ENCODE data around the gene DDR1. TPM values are rescaled to one million over a fixed set of nuclear protein-coding genes. Genes with fewer than 3 reads are reported as not detected.

DDR1 gene
- total RNA-seq, 2 donors from 2014 or later = 22.1 to 23.8 TPM

DNA sequence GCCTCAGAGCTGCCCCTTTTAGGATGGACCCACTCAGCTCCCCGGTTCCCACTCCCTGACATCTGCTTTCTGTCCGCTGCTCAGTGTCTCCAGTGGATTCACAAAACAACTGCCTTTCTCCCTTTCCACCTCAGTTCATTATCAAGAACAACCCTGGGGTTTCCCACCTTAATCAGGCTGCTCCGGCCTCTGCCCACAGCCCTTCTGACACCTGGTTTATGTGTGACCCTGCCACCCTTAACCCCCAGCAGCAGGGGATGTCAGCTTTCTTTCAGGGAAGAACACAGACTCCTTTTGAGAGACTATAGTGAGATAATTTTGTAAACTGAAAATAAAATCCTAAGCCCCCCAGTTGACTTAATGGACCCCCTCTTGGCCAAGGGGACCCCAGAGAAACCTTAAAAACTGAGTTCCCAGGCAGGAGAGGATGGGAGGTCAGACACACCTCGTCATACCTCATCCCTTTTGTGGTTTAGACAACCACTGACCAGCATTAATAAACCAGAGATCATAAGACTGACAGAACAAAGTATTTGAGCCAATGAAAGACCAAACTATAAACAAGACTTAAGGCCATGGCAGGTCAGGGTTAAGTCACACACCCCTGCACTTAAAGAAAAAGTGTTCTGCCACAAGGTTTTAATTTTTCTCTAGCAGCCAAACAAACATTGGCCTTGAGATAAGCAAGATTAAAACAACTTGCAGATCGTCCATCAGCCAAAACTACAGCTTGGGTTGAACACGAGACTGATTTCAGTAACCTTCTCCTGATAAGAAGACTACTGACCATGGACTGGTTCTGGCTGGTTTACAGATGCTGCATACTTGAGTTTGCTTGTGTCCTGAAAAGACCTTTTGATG, 42.4 kb upstream of the DDR1 start:
- no peak overlapping the region for H3K4me3 ChIP-seq
- no peaks in the 10 kb centered on the region for H3K36me3 ChIP-seq
- no peaks in the 10 kb centered on the region for H3K27me3 ChIP-seq (replicated peaks; ENCODE audit: insufficient read depth)
- DNase-seq (ENCODE audit: low spot score) (no peak), ATAC-seq (ENCODE audit: insufficient number of reproducible peaks, low FRiP score, low read depth) (no peak)
- TF ChIP-seq, protein P1, sequence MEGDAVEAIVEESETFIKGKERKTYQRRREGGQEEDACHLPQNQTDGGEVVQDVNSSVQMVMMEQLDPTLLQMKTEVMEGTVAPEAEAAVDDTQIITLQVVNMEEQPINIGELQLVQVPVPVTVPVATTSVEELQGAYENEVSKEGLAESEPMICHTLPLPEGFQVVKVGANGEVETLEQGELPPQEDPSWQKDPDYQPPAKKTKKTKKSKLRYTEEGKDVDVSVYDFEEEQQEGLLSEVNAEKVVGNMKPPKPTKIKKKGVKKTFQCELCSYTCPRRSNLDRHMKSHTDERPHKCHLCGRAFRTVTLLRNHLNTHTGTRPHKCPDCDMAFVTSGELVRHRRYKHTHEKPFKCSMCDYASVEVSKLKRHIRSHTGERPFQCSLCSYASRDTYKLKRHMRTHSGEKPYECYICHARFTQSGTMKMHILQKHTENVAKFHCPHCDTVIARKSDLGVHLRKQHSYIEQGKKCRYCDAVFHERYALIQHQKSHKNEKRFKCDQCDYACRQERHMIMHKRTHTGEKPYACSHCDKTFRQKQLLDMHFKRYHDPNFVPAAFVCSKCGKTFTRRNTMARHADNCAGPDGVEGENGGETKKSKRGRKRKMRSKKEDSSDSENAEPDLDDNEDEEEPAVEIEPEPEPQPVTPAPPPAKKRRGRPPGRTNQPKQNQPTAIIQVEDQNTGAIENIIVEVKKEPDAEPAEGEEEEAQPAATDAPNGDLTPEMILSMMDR (IDR thresholded peaks at IDR 0.05) = no peak
- H3K9me3 ChIP-seq = no peaks in the 10 kb centered on the region
- peaks cover 4 to 19% of the 10 kb centered on the region in 2 donors for H3K4me1 ChIP-seq (ENCODE audit: control insufficient read depth in 1 of 2, low read depth in 2 of 2)
- H3K27ac ChIP-seq = no peak overlapping the region

DNA sequence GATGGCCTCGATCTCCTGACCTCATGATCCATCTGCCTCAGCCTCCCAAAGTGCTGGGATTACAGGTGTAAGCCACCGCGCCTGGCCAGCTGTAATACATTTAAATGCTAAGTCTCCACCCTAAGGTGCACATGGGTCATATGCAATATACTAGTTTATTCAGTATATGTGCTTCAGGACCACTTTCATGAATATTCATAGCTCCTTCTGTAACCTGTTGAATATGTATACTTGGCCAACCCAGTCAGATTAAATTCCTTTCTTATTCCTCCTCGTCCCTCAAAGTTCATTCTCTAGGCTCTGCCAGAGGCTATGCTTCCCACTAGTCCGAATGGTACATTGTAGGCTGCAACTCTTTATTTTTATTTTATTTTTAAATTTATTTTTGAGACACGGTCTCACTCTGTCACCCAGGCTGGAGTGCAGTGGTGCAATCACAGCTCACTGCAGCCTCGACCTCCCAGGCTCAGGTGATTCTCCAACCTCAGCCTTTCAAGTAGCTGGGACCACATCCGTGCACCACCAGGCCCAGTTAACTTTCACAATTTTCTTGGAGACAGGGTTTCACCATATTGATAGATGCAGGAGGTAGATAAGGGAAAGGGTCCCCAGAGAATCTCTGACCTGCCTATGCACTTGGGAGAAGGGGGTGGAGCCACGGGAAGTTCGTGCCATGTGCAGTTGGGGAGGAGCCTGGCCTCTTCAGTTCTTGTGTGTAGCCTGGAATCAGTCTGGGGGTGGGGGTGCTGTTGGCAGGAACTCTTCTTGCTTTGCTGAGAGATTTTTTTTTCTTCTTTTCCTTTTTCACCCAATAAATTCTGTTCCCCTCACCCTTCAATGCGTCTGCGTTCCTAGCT, 41.3 kb upstream of the DDR1 start:
- TF ChIP-seq, protein P1 (IDR thresholded peaks at IDR 0.05) = no peak
- Histone ChIP-seq H3K4me3 (no peak overlapping the region), H3K9me3 (no peaks in the 10 kb centered on the region), H3K27me3 (replicated peaks; ENCODE audit: insufficient read depth) (no peaks in the 10 kb centered on the region), H3K4me1 (ENCODE audit: control insufficient read depth in 1 of 2, low read depth in 2 of 2) (peaks cover 4 to 12% of the 10 kb centered on the region in 2 donors), H3K36me3 (no peaks in the 10 kb centered on the region), H3K27ac (no peak overlapping the region)
- DNase-seq (ENCODE audit: low spot score) = no peak
- no peak for ATAC-seq (ENCODE audit: insufficient number of reproducible peaks, low FRiP score, low read depth)

DNA sequence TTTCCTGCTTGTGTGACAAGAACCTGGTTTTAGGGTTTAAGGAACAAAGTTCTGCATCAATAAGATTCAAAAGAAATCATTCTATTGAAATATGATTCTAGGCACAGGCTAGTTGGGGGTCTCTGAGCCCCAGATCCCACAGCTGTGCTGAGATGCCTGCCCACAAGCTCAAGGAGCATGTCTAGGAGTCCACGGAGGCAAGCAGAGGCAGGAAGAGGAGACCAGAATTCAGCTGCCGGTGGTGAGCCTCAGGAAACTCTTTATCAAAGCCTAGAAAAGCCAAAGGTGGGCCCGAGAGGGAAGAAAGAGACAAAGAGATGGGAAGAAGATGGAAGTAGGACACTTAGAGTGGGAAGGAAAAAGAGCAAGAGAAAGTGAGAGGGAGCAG, 40.7 kb upstream of the DDR1 start:
- TF ChIP-seq, protein P1 (IDR thresholded peaks at IDR 0.05) = no peak
- H3K27me3 ChIP-seq (replicated peaks; ENCODE audit: insufficient read depth) = no peaks in the 10 kb centered on the region
- H3K36me3 ChIP-seq = no peaks in the 10 kb centered on the region
- no peak overlapping the region for H3K4me3 ChIP-seq
- peaks cover 4 to 12% of the 10 kb centered on the region in 2 donors for H3K4me1 ChIP-seq (ENCODE audit: control insufficient read depth in 1 of 2, low read depth in 2 of 2)
- DNase-seq (ENCODE audit: low spot score) = no peak
- H3K27ac ChIP-seq = no peak overlapping the region
- no peaks in the 10 kb centered on the region for H3K9me3 ChIP-seq
- no peak for ATAC-seq (ENCODE audit: insufficient number of reproducible peaks, low FRiP score, low read depth)

DNA sequence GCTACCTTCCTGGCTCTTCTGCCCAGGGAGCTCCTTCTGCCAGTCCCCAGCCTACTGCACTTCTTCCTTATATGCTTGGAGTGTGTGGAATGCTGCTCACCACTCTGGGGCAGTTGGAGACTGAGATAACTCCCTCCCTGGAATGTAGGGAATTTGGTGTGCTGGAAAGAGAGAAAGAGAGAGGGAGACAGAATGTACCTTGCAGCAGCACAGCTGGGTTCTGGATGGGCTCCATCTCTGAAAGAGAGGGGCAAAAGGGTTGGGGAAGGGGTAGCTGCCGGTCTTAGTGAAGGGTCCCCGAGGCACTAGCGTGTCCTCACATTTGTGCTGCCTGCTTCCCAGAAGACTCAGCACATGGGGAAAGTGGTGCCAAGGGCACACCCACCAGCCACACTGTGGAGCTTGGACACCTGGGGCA, 40.2 kb upstream of the DDR1 start:
- no peaks in the 10 kb centered on the region for H3K9me3 ChIP-seq
- H3K27me3 ChIP-seq (replicated peaks; ENCODE audit: insufficient read depth) = no peaks in the 10 kb centered on the region
- TF ChIP-seq, protein P1 (IDR thresholded peaks at IDR 0.05) = no peak
- DNase-seq (ENCODE audit: low spot score) (no peak), ATAC-seq (ENCODE audit: insufficient number of reproducible peaks, low FRiP score, low read depth) (no peak)
- no peak overlapping the region for H3K27ac ChIP-seq
- peaks cover 4 to 12% of the 10 kb centered on the region in 2 donors for H3K4me1 ChIP-seq (ENCODE audit: control insufficient read depth in 1 of 2, low read depth in 2 of 2)
- no peaks in the 10 kb centered on the region for H3K36me3 ChIP-seq
- no peak overlapping the region for H3K4me3 ChIP-seq

DNA sequence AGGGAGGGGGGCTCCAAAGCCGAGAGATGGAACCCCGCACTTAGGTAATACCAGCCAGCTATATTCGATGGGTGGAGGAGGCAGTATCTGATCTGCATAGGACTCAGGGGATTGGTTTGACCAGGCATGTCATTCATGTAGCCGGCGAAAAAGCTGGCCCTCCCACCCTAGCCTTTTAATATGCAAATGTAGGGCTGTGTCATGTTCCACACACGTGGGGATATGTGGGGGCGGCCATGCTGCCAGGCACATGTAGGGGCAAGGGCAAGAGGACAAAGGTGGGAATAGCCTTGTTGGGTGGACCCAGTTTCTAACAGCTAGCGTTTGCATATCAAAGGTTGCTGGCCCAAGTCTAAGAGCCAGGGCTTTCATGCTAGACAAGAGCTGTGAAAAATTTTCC, 39.1 kb upstream of the DDR1 start:
- TF ChIP-seq, protein P1 (IDR thresholded peaks at IDR 0.05) = no peak
- ATAC-seq (ENCODE audit: insufficient number of reproducible peaks, low FRiP score, low read depth) = no peak
- no peak for DNase-seq (ENCODE audit: low spot score)

More for the DNA sequence above, 39.1 kb upstream of the DDR1 start:
- Histone ChIP-seq H3K27ac (no peak overlapping the region), H3K36me3 (no peaks in the 10 kb centered on the region), H3K27me3 (replicated peaks; ENCODE audit: insufficient read depth) (no peaks in the 10 kb centered on the region), H3K4me1 (ENCODE audit: control insufficient read depth in 1 of 2, low read depth in 2 of 2) (peaks cover 4 to 12% of the 10 kb centered on the region in 2 donors), H3K4me3 (no peak overlapping the region), H3K9me3 (no peaks in the 10 kb centered on the region)

All from thoracic aorta (tissue), 2 donors.